H1 (cell line): ENCODE results near the gene UNC50. TPM values are rescaled to one million over a fixed set of nuclear protein-coding genes. Genes with fewer than 3 reads are reported as not detected.

Experiments
- MAFK ChIP-seq: IDR thresholded peaks from 2 replicates; pipeline ENCODE4 v1.6.1; 2012; ENCODE audit warnings: low read depth, mild to moderate bottlenecking, improper control_type of control experiment, low read length
- SUZ12 ChIP-seq: fragments of 200-600 bp; sonication (generic); IDR thresholded peaks from 2 replicates; pipeline ENCODE4 v1.6.1; 2012; ENCODE audit warnings: mild to moderate bottlenecking, inconsistent platforms, low read length, moderate library complexity, mixed read lengths
- polyA plus RNA-seq, 7 experiments: library from polyadenylated mRNA; depleted of rRNA in 3 of 7; stranded (reverse) in 5 of 7; unstranded in 2 of 7; fragments of >200 nt in 5 of 7; fragments of 200-250 nt in 2 of 7; gene quantifications; 1 replicate in 5 of 7; 2 replicates in 1 of 7; 4 replicates in 1 of 7; pipeline versions ENCODE4 v1.2.1 to v1.2.3, GENCODE V29; 2011 to 2013; ENCODE audit warnings: missing spikeins in 2 of 7, mixed read lengths in 2 of 7
- total RNA-seq: library from RNA; stranded (reverse); fragmentation: NEBNext Ultra II Directional; extraction: Animal tissue kit (Norgen Biotek cat#: 25700); gene quantifications from 2 replicates; pipeline ENCODE4 v1.2.1, GENCODE V29; 2021
- TF ChIP-seq, protein P1 (sequence below): IDR thresholded peaks from 2 replicates; pipeline ENCODE4 v1.6.1; 2012; ENCODE audit warnings: inconsistent platforms

The UNC50 gene
- total and polyA plus RNA-seq, 2 of the 8 experiments (the other 6 are each of a cell fraction or from before 2014, with no cell fraction given): 33.4 to 58.5 TPM

DNA sequence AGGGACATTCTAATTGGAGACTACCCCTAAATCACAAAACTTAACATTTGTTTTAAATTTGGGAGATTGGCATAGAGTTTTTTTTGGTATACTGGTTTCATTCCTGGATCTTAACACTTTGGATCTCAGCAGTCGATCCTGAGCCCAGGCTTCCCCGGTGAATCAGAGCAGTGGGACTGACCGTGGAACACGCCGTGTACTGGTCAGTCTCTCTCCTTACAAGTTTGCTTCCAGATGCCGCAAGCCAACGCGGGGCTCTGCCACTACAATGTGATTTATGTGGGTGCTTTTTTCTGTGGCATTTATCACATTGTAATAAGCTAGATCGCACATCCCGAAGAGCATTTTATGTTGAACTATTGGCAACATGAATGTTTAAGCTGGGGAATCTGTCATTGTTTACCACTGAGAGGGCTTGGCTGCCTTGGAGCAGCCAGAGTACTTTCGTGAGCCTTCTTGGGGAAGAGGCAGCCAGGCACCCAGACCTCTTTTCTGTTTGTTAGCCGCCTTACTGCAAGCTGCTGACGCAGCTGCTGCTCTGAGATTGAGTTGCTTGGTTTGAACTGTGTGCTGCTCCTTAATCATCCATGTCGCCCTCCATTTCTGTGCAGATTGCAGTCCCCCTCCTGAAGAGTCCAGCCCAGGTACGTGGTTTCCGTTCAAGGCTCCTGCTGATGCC lies 49.4 kb upstream of the UNC50 start (continued):
- no peak for TF ChIP-seq MAFK
- TF ChIP-seq, protein P1, sequence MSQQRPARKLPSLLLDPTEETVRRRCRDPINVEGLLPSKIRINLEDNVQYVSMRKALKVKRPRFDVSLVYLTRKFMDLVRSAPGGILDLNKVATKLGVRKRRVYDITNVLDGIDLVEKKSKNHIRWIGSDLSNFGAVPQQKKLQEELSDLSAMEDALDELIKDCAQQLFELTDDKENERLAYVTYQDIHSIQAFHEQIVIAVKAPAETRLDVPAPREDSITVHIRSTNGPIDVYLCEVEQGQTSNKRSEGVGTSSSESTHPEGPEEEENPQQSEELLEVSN: no peak
- no peak for TF ChIP-seq SUZ12
